Measurements from ENCODE around the gene MLF2. TPM values are rescaled to one million over a fixed set of nuclear protein-coding genes. Genes with fewer than 3 reads are reported as not detected.

Gene MLF2
- total RNA-seq, 2 donors from 2014 or later: 199 to 212 TPM

- Histone ChIP-seq H3K36me3 (no peaks in the 10 kb centered on the region), H3K27me3 (peaks cover 28% of the 10 kb centered on the region), H3K27ac (no peak overlapping the region), H3K4me1 (peaks cover 3% of the 10 kb centered on the region), H3K9ac (ENCODE audit: low read depth in 2 of 2, low read length in 2 of 2) (no peak overlapping the region), H3K4me3 (no peak overlapping the region), H3K9me3 (no peaks in the 10 kb centered on the region)
- DNase-seq: no peak
- TF ChIP-seq CTCF (IDR thresholded peaks at IDR 0.05): no peak
- intact Hi-C loops (cut with DNase I): no loop called here
Measured at GRCh38 chr12:6698352-6699046, 54.4 kb downstream of the MLF2 start.

Other genes starting within 250 kb of the MLF2 start
- gene GAPDH, start 218.6 kb downstream of the MLF2 start, total RNA-seq: 1,000 to 10,000 TPM; 3,442 to 3,768 TPM
- gene IFFO1, start 197.1 kb downstream of the MLF2 start, total RNA-seq: 1 to 10 TPM; 2.5 to 4.1 TPM
- gene NOP2, start 184.8 kb downstream of the MLF2 start, total RNA-seq: 10 to 100 TPM; 19.1 to 39.6 TPM
- 100 to 1,000 TPM; 153 to 199 TPM for gene CHD4, start 145.8 kb downstream of the MLF2 start, total RNA-seq
- 10 to 100 TPM; 27.0 to 32.7 TPM for gene LPAR5, start 117.2 kb downstream of the MLF2 start, total RNA-seq
- gene ACRBP, start 105.7 kb downstream of the MLF2 start, total RNA-seq: 1 to 10 TPM; 1.6 to 1.9 TPM
- 10 to 100 TPM; 20.0 to 33.8 TPM for gene ING4, start 90.0 kb downstream of the MLF2 start, total RNA-seq
- gene ZNF384, start 63.8 kb downstream of the MLF2 start, total RNA-seq: 10 to 100 TPM; 50.0 to 53.6 TPM
- gene PIANP, start 52.3 kb downstream of the MLF2 start, total RNA-seq: 1 to 10 TPM in 1 of 2 donors, under 1 TPM in 1; 0.44 to 1.2 TPM
- gene COPS7A, start 29.1 kb downstream of the MLF2 start, total RNA-seq: 10 to 100 TPM; 33.3 to 47.6 TPM
- gene PTMS, start 13.2 kb upstream of the MLF2 start, total RNA-seq: 100 to 1,000 TPM; 169 to 182 TPM
- gene LAG3, start 19.4 kb upstream of the MLF2 start, total RNA-seq: 1 to 10 TPM; 1.0 to 1.2 TPM
- gene CD4, start 36.4 kb upstream of the MLF2 start, total RNA-seq: 10 to 100 TPM in 1 of 2 donors, 1 to 10 TPM in 1; 6.2 to 13.4 TPM
- 1 to 10 TPM; 1.9 to 2.7 TPM for gene GPR162, start 68.7 kb upstream of the MLF2 start, total RNA-seq
- gene P3H3, start 75.3 kb upstream of the MLF2 start, total RNA-seq: 1 to 10 TPM; 4.4 to 5.3 TPM
- under 1 TPM; 0.62 to 0.72 TPM for gene GNB3, start 87.8 kb upstream of the MLF2 start, total RNA-seq
- 10 to 100 TPM; 11.4 to 63.7 TPM for gene CDCA3, start 98.1 kb upstream of the MLF2 start, total RNA-seq
- 100 to 1,000 TPM in 1 of 2 donors, 10 to 100 TPM in 1; 82.6 to 132 TPM for gene USP5, start 99.0 kb upstream of the MLF2 start, total RNA-seq
- gene TPI1, start 114.4 kb upstream of the MLF2 start, total RNA-seq: 1,000 to 10,000 TPM; 1,097 to 1,106 TPM
- gene SPSB2, start 120.2 kb upstream of the MLF2 start, total RNA-seq: 10 to 100 TPM in 1 of 2 donors, 1 to 10 TPM in 1; 8.4 to 19.8 TPM
- 1 to 10 TPM; 7.3 to 8.0 TPM for gene LRRC23, start 151.7 kb upstream of the MLF2 start, total RNA-seq
- gene ENO2, start 161.4 kb upstream of the MLF2 start, total RNA-seq: 10 to 100 TPM in 1 of 2 donors, 1 to 10 TPM in 1; 7.6 to 15.7 TPM
- gene ATN1, start 174.8 kb upstream of the MLF2 start, total RNA-seq: 100 to 1,000 TPM in 1 of 2 donors, 10 to 100 TPM in 1; 67.5 to 103 TPM
- not detected for gene RNU7-1, start 190.7 kb upstream of the MLF2 start, total RNA-seq
- gene C12orf57, start 190.9 kb upstream of the MLF2 start, total RNA-seq: 100 to 1,000 TPM; 114 to 206 TPM
- 10 to 100 TPM; 44.8 to 48.1 TPM for gene PTPN6, start 198.2 kb upstream of the MLF2 start, total RNA-seq
- 100 to 1,000 TPM; 233 to 323 TPM for gene PHB2, start 217.5 kb upstream of the MLF2 start, total RNA-seq
- 10 to 100 TPM; 27.2 to 62.3 TPM for gene EMG1, start 217.8 kb upstream of the MLF2 start, total RNA-seq

Data from colonic mucosa (tissue), 4 donors.